Calu3 (cell line): Measurements from ENCODE around the gene FARP1. TPM values are rescaled to one million over a fixed set of nuclear protein-coding genes. Genes with fewer than 3 reads are reported as not detected.

Experiments used
- BruUV-seq: library from RNA; stranded (reverse); fragments of 400-500 nt; replicated peaks from 2 replicates; lab custom pipeline; 2021; lab: Mats Ljungman, UMichigan
- CTCF ChIA-PET: fragments of 300-600 bp; sonication (Branson Sonifier 250); formaldehyde crosslinking; loops from one replicate; lab custom pipeline; 2022; ENCODE audit warnings: antibody characterized with exemption; lab: Charles Lee
- DNase-seq: peaks from one replicate; pipeline ENCODE4 v3.0.0; 2022
- H3K27ac Mint-ChIP-seq: one replicate; pipeline ENCODE4 v1.8.0; 2022; ENCODE audit warnings: mixed read lengths; ENCODE audit not compliant: unreplicated experiment
- H3K27me3 Mint-ChIP-seq: one replicate; pipeline ENCODE4 v1.8.0; 2022; ENCODE audit warnings: mixed read lengths; ENCODE audit not compliant: unreplicated experiment
- H3K36me3 Mint-ChIP-seq: one replicate; pipeline ENCODE4 v1.8.0; 2022; ENCODE audit warnings: mild to moderate bottlenecking, moderate library complexity, mixed read lengths; ENCODE audit not compliant: insufficient read depth, unreplicated experiment
- H3K4me1 Mint-ChIP-seq: one replicate; pipeline ENCODE4 v1.8.0; 2022; ENCODE audit warnings: mild to moderate bottlenecking, low read depth, mixed read lengths; ENCODE audit not compliant: unreplicated experiment
- H3K4me3 Mint-ChIP-seq: one replicate; pipeline ENCODE4 v1.8.0; 2022; ENCODE audit warnings: mild to moderate bottlenecking, low read depth, moderate library complexity, mixed read lengths; ENCODE audit not compliant: unreplicated experiment
- H3K9me3 Mint-ChIP-seq: one replicate; pipeline ENCODE4 v1.8.0; 2022; ENCODE audit warnings: low read depth, mixed read lengths; ENCODE audit not compliant: unreplicated experiment
- CTCF ChIP-seq: fragments of 200-600 bp; IDR thresholded peaks from one replicate; pipeline ENCODE4 v1.8.0; 2022; ENCODE audit warnings: antibody characterized with exemption; ENCODE audit not compliant: unreplicated experiment
- intact Hi-C: fragments of 100-400 bp; cut with micrococcal nuclease; formaldehyde crosslinking; loops from one replicate; pipeline ENCODE4 v1.10.0; 2022; ENCODE audit not compliant: unreplicated experiment
- total RNA-seq: library from RNA; stranded (reverse); gene quantifications from 2 replicates; pipeline ENCODE4 v1.2.3, GENCODE V29; 2022

Gene FARP1
- total RNA-seq, 1 experiment from 2014 or later, result 47.0 TPM

DNA sequence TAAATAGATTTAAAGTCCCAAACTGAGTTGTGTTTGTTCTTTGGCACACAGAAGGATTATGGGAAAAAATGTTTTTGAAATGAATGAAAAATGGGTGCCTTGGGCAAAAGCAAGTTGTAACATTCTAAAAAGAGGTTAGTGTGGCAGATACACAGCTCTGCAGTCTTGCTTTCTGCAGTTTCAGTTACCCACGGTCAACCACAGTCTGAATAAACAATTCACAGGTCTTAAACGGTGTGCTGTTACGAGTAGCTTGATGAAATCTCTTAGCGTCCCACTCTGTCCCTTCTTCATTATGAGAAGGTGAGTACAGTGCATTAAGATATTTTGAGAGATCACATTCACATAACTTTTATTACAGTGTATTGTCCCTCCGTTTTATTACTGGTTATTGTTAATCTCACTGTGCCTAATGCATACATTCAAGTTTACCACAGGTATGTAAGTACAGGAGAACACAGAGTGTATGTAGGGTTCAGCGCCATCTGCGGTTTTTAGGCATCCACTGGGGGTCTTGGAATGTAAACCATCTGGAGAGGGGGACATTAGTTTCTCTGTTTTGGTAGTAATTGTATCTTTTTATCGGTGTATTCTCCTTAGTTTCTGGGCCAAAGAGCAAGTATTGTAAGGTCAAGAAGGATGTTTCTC, 8.1 kb downstream of the FARP1 start:
- Mint-ChIP-seq H3K9me3 (no peaks in the 10 kb centered on the region), H3K4me3 (no peak overlapping the region)

DNA sequence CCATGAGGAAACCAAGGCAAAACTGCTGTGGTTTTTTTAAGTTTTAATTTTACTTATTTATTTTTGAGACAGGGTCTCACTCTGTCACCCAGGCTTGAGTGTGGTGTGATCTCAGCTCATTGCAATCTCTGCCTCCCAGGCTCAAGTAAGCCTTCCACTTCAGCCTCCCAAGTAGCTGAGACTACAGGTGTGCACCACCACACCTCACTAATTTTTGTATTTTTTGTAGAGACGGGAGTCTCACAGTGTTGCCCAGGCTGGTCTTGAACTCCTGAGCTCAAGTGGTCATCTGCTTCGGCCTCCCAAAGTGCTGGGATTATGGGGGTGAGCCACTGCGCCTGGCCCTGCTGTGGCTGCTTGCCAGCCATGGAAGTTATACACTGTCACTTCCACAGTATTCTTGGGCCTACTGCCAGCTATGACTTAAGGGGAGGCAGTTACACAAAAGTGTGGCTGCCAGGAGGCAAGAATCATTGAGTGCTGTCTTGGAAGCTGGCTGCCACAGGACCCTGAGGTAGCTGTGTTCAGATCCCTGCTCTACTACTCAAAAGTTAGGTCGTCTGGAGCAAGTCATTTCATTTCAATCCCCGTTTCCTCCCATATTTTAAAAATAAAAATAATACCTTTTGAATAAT, 12.7 kb downstream of the FARP1 start:
- Mint-ChIP-seq H3K27ac (no peak overlapping the region), H3K36me3 (no peaks in the 10 kb centered on the region), H3K4me1 (peaks cover 7% of the 10 kb centered on the region), H3K4me3 (no peak overlapping the region), H3K9me3 (no peaks in the 10 kb centered on the region), H3K27me3 (no peaks in the 10 kb centered on the region)
- CTCF ChIA-PET, result interaction anchor here (0.6 kb wide), 1 partner anchor 823 kb away, joined by 3 read pairs; no protein-coding TSS in a partner anchor
- no TSS peak for BruUV-seq
- no peak for DNase-seq
- TF ChIP-seq CTCF, result no peak
- intact Hi-C loops, result loop anchor here (2.0 kb wide), 1 partner anchor 19 kb away; no protein-coding TSS in a partner anchor

More for the DNA sequence above, 8.1 kb downstream of the FARP1 start:
- no TSS peak for BruUV-seq
- no peak for DNase-seq
- no peaks in the 10 kb centered on the region for H3K36me3 Mint-ChIP-seq
- CTCF ChIA-PET, result no interaction called here
- no peaks in the 10 kb centered on the region for H3K4me1 Mint-ChIP-seq
- intact Hi-C loops, result no loop called here
- no peaks in the 10 kb centered on the region for H3K27me3 Mint-ChIP-seq
- H3K27ac Mint-ChIP-seq, result no peak overlapping the region
- no peak for TF ChIP-seq CTCF

DNA sequence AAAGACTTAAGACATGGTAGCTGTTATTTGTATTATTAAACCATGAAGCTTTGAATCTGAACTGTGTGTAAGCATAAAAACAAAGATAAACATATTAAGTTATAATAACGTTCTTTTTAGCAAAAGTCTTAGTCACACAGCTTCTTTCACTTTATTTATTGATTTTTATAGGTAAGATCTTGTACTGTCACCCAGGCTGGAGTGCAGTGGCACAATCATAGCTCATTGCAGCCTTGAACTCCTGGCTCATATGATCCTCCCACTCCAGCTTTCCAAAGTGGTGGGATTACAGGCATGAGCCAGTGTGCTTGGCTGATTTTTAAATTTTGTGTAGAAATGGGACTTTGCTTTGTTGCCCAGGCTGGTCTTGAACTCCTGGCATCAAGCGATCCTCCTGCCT, 13.4 kb downstream of the FARP1 start:
- CTCF ChIA-PET, result no interaction called here
- intact Hi-C loops, result loop anchor here (2.0 kb wide), 1 partner anchor 19 kb away; no protein-coding TSS in a partner anchor
- Mint-ChIP-seq H3K4me3 (no peak overlapping the region), H3K4me1 (peaks cover 7% of the 10 kb centered on the region), H3K36me3 (no peaks in the 10 kb centered on the region), H3K27me3 (no peaks in the 10 kb centered on the region), H3K27ac (no peak overlapping the region), H3K9me3 (no peaks in the 10 kb centered on the region)
- TF ChIP-seq CTCF, result no peak
- no peak for DNase-seq
- no TSS peak for BruUV-seq

GRCh38 chr13:98157188-98157587, 14.3 kb downstream of the FARP1 start:
- no TSS peak for BruUV-seq
- Mint-ChIP-seq H3K36me3 (no peaks in the 10 kb centered on the region), H3K9me3 (no peaks in the 10 kb centered on the region), H3K27ac (no peak overlapping the region), H3K27me3 (no peaks in the 10 kb centered on the region), H3K4me1 (peaks cover 14% of the 10 kb centered on the region), H3K4me3 (no peak overlapping the region)
- TF ChIP-seq CTCF, result no peak
- CTCF ChIA-PET, result no interaction called here
- DNase-seq, result no peak
- intact Hi-C loops, result loop anchor here (2.0 kb wide), 1 partner anchor 18 kb away; no protein-coding TSS in a partner anchor
